ENCODE data around the gene ANXA7.

Gene ANXA7

GRCh38 chr10:73357821-73358220, 56.0 kb downstream of the ANXA7 start:
- Histone ChIP-seq H3K27me3 (replicated peaks) (no peaks in the 10 kb centered on the region), H3K4me3 (ENCODE audit: low read depth, low read length) (peak overlapping the region; percentile 80), H3K36me3 (replicated peaks) (no peaks in the 10 kb centered on the region), H3K27ac (no peak overlapping the region)
- no peak for TF ChIP-seq CTCF (IDR thresholded peaks at IDR 0.05; ENCODE audit: low read depth, low read length, missing control alignments)
- DNase-seq, result no peak
- in situ Hi-C loops (cut with HindIII; ENCODE audit: low pct_ligation_motif_present, low sequenced_read_pairs), result no loop called here

- Histone ChIP-seq H3K27me3 (replicated peaks) (no peaks in the 10 kb centered on the region), H3K36me3 (replicated peaks) (no peaks in the 10 kb centered on the region), H3K27ac (no peak overlapping the region), H3K4me3 (ENCODE audit: low read depth, low read length) (no peak overlapping the region)
- DNase-seq, result no peak
- no peak for TF ChIP-seq CTCF (IDR thresholded peaks at IDR 0.05; ENCODE audit: low read depth, low read length, missing control alignments)
- in situ Hi-C loops (cut with HindIII; ENCODE audit: low pct_ligation_motif_present, low sequenced_read_pairs), result no loop called here
Measured at GRCh38 chr10:73357166-73357565, 56.7 kb downstream of the ANXA7 start.

GRCh38 chr10:73344269-73344668, 69.6 kb downstream of the ANXA7 start:
- H3K27me3 ChIP-seq (replicated peaks), result no peaks in the 10 kb centered on the region
- TF ChIP-seq CTCF (IDR thresholded peaks at IDR 0.05; ENCODE audit: low read depth, low read length, missing control alignments), result no peak
- H3K36me3 ChIP-seq (replicated peaks), result no peaks in the 10 kb centered on the region
- no peak for DNase-seq
- in situ Hi-C loops (cut with HindIII; ENCODE audit: low pct_ligation_motif_present, low sequenced_read_pairs), result no loop called here
- H3K27ac ChIP-seq, result no peak overlapping the region
- H3K4me3 ChIP-seq (ENCODE audit: low read depth, low read length), result no peak overlapping the region

- TF ChIP-seq CTCF (IDR thresholded peaks at IDR 0.05; ENCODE audit: low read depth, low read length, missing control alignments), result no peak
- no peak overlapping the region for H3K4me3 ChIP-seq (ENCODE audit: low read depth, low read length)
- H3K36me3 ChIP-seq (replicated peaks), result no peaks in the 10 kb centered on the region
- H3K27ac ChIP-seq, result no peak overlapping the region
- in situ Hi-C loops (cut with HindIII; ENCODE audit: low pct_ligation_motif_present, low sequenced_read_pairs), result no loop called here
- DNase-seq, result no peak
- H3K27me3 ChIP-seq (replicated peaks), result no peaks in the 10 kb centered on the region
Measured at GRCh38 chr10:73340121-73340520, 73.7 kb downstream of the ANXA7 start.

GRCh38 chr10:73339436-73339835, 74.4 kb downstream of the ANXA7 start:
- Histone ChIP-seq H3K36me3 (replicated peaks) (no peaks in the 10 kb centered on the region), H3K27me3 (replicated peaks) (no peaks in the 10 kb centered on the region), H3K27ac (no peak overlapping the region), H3K4me3 (ENCODE audit: low read depth, low read length) (no peak overlapping the region)
- in situ Hi-C loops (cut with HindIII; ENCODE audit: low pct_ligation_motif_present, low sequenced_read_pairs), result no loop called here
- DNase-seq, result no peak
- no peak for TF ChIP-seq CTCF (IDR thresholded peaks at IDR 0.05; ENCODE audit: low read depth, low read length, missing control alignments)

GRCh38 chr10:73338801-73339368, 75.0 kb downstream of the ANXA7 start:
- TF ChIP-seq CTCF (IDR thresholded peaks at IDR 0.05; ENCODE audit: low read depth, low read length, missing control alignments), result no peak
- H3K27me3 ChIP-seq (replicated peaks), result no peaks in the 10 kb centered on the region
- DNase-seq, result no peak
- H3K27ac ChIP-seq, result no peak overlapping the region
- H3K36me3 ChIP-seq (replicated peaks), result no peaks in the 10 kb centered on the region
- H3K4me3 ChIP-seq (ENCODE audit: low read depth, low read length), result no peak overlapping the region
- in situ Hi-C loops (cut with HindIII; ENCODE audit: low pct_ligation_motif_present, low sequenced_read_pairs), result no loop called here

Data from brain microvascular endothelial cell (primary cell).